ENCODE results near the gene ZNF48. TPM values are rescaled to one million over a fixed set of nuclear protein-coding genes. Genes with fewer than 3 reads are reported as not detected.

Gene ZNF48
- polyA plus RNA-seq, 1 of the 3 experiments (the other 2 are of a cell fraction): 8.8 TPM

- WGBS (ENCODE audit: low lambda C conversion rate): 66% methylated on average over 15 of the region's 19 CpGs
- peak; percentile 66 for DNase-seq
- Histone ChIP-seq H2AFZ (ENCODE audit: low read depth) (peak overlapping the region; percentile 89; the same call in 1 of the 2 replicates), H3K9me2 (no peaks in the 10 kb centered on the region), H3K36me3 (replicated peaks in 1 of 2; ENCODE audit: control insufficient read depth in 1 of 2, insufficient read depth in 2 of 2, low read length in 1 of 2) (peaks cover 0 to 15% of the 10 kb centered on the region in 2 experiments), H3K79me2 (ENCODE audit: insufficient read depth) (peaks cover 39% of the 10 kb centered on the region), H4K20me1 (ENCODE audit: insufficient read depth) (no peaks in the 10 kb centered on the region), H3K27ac (ENCODE audit: low read depth in 2 of 2, low read length in 1 of 2) (peak overlapping the region; percentile 41 to 56; a peak in 3 of 4 replicates), H3K4me1 (ENCODE audit: control insufficient read depth in 1 of 2, insufficient read depth in 2 of 2, low read depth in 1 of 2, low read length in 1 of 2) (peaks cover 6 to 10% of the 10 kb centered on the region in 2 experiments; a peak in 1 of 4 replicates), H3K9me3 (no peaks in the 10 kb centered on the region), H3K27me3 (ENCODE audit: insufficient read depth) (no peaks in the 10 kb centered on the region), H3F3A (replicated peaks; ENCODE audit: insufficient read depth) (no peaks in the 10 kb centered on the region), H3K4me3 (ENCODE audit: low read depth in 2 of 2, low read length in 1 of 2) (peak overlapping the region; percentile 1 to 82), H3K4me2 (peak overlapping the region; percentile 57; the same call in 1 of the 2 replicates), H3K9ac (no peak overlapping the region)
- ChIA-PET POLR2A (interaction anchor here (0.6 to 1.7 kb wide), 14 partner anchors 10 to 207 kb away, joined by 3 to 15 read pairs (median 4); partner anchors contain the start of genes ZNF688, ZNF689, ZNF768 and ZNF785), CTCF (interaction anchor here (0.8 to 2.8 kb wide), 28 partner anchors 11 to 266 kb away, joined by 3 to 27 read pairs (median 5); partner anchors contain the start of genes FBRS, SEPHS2, ZNF747 and ZNF768)
- TF ChIP-seq SIN3A (IDR thresholded peaks at IDR 0.05; ENCODE audit: borderline replicate concordance, low read depth, low read length) (no peak), MAX (IDR thresholded peaks at IDR 0.05; ENCODE audit: low read depth) (no peak), REST (IDR thresholded peaks at IDR 0.05; ENCODE audit: low read depth, low read length) (no peak), CHD2 (IDR thresholded peaks at IDR 0.05; ENCODE audit: low read length, partially characterized antibody) (no peak), GATA2 (CRISPR knock-in tag; IDR thresholded peaks at IDR 0.05) (no peak), RAD21 (IDR thresholded peaks at IDR 0.05; ENCODE audit: low read length) (no peak), PBX3 (IDR thresholded peaks at IDR 0.05) (no peak), POLR2AphosphoS5 (IDR thresholded peaks at IDR 0.05; ENCODE audit: low read depth, low read length) (no peak), CTCF (IDR thresholded peaks at IDR 0.05) (no peak), GABPA (IDR thresholded peaks at IDR 0.05; ENCODE audit: low read depth) (no peak), ELF1 (IDR thresholded peaks at IDR 0.05) (no peak), EZH2phosphoT487 (IDR thresholded peaks at IDR 0.05; ENCODE audit: borderline replicate concordance, low read depth) (no peak), USF2 (IDR thresholded peaks at IDR 0.05; ENCODE audit: borderline replicate concordance, low read depth, low read length) (no peak), FOXM1 (IDR thresholded peaks at IDR 0.05; ENCODE audit: low read depth) (no peak), TAF1 (IDR thresholded peaks at IDR 0.05; ENCODE audit: borderline replicate concordance, low read depth, low read length) (no peak), JUND (IDR thresholded peaks at IDR 0.05) (no peak), ZBTB33 (IDR thresholded peaks at IDR 0.05; ENCODE audit: borderline replicate concordance, low read depth) (no peak), IRF3 (IDR thresholded peaks at IDR 0.05; ENCODE audit: low read depth, low read length) (no peak), RCOR1 (IDR thresholded peaks at IDR 0.05; ENCODE audit: low read length) (no peak), FOSL2 (IDR thresholded peaks at IDR 0.05; ENCODE audit: borderline replicate concordance, low read depth) (no peak)
Observed at GRCh38 chr16:30430428-30430970, 35.3 kb downstream of the ZNF48 start.

All from SK-N-SH (cell line).